GM10248 (cell line): ENCODE results near the gene MED27.
"Not testable (repeated sequence)": the region's sequence is repeated elsewhere in the genome, so short reads cannot be mapped to it uniquely, and the experiment has no call there.

Experiments
- CTCF ChIA-PET: fragments of 300-600 bp; sonication (Branson Sonifier 250); formaldehyde crosslinking; extraction: SDS; loops from one replicate; lab custom pipeline; 2021; ENCODE audit warnings: antibody characterized with exemption; lab: Yijun Ruan, JAX
- POLR2A ChIA-PET: fragments of 350-650 bp; sonication (Branson Sonifier 250); formaldehyde crosslinking; extraction: SDS; loops from one replicate; lab custom pipeline; 2020; ENCODE audit warnings: antibody characterized with exemption; lab: Yijun Ruan, JAX
- DNase-seq: peaks from one replicate; pipeline ENCODE4 v3.0.0; 2012; ENCODE audit errors: extremely low spot score
- TF ChIP-seq, protein P1 (sequence below): IDR thresholded peaks from 2 replicates; pipeline ENCODE4 v1.5.1; 2012; ENCODE audit warnings: mild to moderate bottlenecking, low read depth; ENCODE audit errors: extremely low read depth, missing control alignments, control extremely low read depth

The MED27 gene

DNA sequence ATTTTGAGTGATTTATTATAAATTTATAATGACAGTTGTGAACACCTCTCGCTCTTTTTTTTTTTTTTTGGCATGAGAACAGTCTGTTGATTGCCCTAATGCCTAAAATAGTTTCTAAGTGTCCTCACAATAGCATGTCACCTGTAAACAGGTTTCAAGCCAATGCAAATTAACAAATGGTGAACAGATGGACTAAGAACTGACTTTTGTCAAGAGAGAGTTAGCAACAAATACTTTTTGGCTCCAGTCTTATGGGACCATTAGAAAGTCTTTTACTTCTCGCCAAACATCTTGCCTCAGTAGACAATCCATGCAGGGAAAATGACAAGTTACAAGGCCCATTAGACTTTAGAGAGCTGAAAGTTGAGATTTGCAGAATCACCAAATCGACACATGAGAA is 67.8 kb downstream of the MED27 start:
- ChIA-PET CTCF (interaction anchor here (1.1 kb wide), 1 partner anchor 29 kb away, joined by 3 read pairs; no protein-coding TSS in a partner anchor), POLR2A (no interaction called here)
- DNase-seq: no peak
- TF ChIP-seq, protein P1, sequence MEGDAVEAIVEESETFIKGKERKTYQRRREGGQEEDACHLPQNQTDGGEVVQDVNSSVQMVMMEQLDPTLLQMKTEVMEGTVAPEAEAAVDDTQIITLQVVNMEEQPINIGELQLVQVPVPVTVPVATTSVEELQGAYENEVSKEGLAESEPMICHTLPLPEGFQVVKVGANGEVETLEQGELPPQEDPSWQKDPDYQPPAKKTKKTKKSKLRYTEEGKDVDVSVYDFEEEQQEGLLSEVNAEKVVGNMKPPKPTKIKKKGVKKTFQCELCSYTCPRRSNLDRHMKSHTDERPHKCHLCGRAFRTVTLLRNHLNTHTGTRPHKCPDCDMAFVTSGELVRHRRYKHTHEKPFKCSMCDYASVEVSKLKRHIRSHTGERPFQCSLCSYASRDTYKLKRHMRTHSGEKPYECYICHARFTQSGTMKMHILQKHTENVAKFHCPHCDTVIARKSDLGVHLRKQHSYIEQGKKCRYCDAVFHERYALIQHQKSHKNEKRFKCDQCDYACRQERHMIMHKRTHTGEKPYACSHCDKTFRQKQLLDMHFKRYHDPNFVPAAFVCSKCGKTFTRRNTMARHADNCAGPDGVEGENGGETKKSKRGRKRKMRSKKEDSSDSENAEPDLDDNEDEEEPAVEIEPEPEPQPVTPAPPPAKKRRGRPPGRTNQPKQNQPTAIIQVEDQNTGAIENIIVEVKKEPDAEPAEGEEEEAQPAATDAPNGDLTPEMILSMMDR: no peak

DNA sequence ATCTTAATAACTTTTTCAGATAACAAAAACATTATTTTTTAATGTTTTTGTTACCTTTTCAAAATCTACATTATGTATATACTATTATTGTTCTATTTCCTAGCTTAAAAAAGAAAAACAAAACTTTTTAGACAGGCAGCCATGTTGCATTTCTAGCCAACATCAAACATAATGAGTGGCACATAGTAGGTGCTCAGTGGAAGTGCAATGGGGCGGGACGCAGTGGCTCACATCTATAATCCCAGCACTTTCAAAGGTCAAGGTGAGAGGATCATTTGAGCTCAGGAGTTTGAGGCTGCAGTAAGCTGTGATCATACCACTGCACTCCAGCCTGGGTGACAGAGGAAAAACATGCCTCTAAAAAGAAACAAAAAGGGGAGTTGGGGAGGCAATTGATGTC is 68.4 kb downstream of the MED27 start:
- ChIA-PET CTCF (no interaction called here), POLR2A (no interaction called here)
- DNase-seq: no peak
- TF ChIP-seq, protein P1: no peak

DNA sequence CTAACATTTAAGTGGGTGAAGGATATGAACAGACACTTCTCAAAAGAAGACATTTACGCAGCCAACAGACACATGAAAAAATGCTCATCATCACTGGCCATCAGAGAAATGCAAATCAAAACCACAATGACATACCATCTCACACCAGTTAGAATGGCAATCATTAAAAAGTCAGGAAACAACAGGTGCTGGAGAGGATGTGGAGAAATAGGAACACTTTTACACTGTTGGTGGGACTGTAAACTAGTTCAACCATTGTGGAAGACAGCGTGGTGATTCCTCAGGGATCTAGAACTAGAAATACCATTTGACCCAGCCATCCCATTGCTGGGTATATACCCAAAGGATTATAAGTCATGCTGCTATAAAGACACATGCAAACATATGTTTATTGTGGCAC is 69.5 kb downstream of the MED27 start:
- CTCF ChIA-PET, POLR2A ChIA-PET, DNase-seq: not testable (repeated sequence)

DNA sequence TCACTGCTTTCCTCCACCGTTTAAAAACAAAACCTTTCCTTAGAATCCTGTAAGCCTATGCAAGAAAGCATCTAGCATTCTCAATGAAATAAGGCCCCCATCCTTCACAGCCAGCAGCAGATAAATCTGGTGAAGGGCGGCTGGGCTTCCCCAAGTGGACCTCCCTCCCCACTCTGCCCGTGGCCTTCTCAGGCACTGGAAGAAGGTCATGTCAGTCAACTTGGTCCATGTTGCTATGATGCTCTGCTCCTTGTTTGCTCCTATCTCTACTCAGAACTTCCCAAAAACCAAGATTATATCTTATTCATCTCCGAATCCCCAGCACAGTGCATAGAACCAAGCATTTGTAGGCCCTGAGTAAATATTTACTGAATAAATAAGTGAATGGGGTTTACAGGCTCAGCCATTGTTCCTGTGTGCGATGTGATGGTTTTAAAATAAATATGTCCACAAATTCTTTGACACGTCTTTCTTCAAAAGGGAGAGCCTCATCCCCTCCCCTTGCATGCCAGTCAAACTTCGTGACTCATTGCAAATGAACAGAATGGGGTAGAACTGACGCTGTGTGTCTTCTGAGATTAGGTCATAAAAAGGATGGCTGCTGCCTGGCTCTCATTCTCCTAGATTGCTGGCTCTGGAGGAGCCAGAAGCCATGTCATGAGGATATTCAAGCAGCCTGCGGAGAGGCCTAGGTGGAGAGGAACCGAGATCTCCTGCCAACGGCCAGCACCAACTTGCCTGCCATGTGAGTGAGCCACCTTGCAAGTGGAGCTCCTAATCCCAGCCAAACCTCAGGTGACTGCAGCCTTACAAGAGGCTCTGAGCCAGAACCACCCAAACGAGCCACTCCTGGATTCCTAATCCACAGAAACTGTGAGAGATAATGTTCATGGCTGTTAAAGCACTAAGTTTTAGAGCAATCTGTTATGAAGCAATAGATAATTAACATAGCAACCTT is 70.5 kb downstream of the MED27 start:
- TF ChIP-seq, protein P1: no peak
- CTCF ChIA-PET: no interaction called here
- POLR2A ChIA-PET: no interaction called here
- DNase-seq: no peak

DNA sequence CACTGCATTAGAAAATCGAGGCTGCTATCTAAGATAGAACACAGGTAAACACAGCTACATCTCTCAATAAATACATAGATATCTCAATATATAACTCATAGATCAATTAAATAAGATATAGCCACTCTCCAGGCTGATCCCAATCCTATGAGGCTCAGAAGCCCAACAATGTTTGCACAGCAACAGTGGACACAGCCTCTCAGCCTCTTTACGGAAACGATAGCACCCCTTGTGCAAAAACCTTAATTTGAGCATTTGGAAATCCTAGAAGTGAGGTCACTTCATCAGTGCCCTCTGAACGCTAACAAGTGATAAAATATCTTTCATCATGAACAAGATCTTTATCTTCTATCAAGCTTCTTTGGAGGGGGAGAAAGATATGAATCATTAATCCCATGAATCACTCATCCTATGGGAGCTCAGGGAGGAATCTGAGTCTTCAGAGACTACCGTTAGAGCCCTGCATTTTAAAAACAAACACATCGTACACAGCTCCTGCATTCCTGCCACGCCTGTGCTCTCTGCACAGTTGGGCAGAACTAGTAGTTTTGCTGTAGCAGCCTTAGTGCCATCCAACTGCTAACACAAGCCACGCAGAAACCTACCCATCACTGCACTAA is 71.4 kb downstream of the MED27 start:
- POLR2A ChIA-PET: no interaction called here
- TF ChIP-seq, protein P1: no peak
- DNase-seq: no peak
- CTCF ChIA-PET: interaction anchor here (0.7 kb wide), 1 partner anchor 24 kb away, joined by 4 read pairs; no protein-coding TSS in a partner anchor

DNA sequence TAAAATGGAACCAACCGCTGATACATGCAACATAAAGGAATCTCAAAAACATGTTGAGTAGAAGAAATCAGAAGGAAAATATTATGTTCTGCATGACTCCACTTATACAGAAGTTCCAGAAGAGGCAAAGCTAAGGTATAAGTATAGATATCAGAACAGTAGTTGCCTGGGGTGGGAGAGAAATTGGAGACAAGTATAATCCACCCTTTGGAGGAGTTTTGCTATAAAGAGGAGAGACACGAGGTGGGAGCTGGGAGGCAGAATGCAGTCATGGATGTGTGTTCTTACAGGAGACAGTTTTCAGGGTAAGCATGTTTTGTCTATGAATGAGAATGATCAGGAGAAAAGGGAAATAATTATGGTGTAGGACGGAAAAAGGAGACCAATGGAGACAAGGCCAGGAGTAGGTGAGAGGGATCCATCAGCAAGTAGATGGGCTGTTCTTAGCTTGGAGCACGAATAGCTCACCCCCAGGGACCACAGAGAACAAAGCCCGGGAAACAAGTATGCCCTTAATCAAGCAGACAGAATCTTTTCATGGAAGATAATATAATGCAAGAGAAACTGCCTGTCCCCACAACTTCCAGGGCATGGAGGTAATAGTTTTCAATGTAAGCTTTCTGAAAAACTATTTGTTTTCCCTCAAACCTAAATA is 72.2 kb downstream of the MED27 start:
- no peak for DNase-seq
- POLR2A ChIA-PET: no interaction called here
- TF ChIP-seq, protein P1: no peak
- CTCF ChIA-PET: interaction anchor here (0.7 kb wide), 1 partner anchor 25 kb away, joined by 4 read pairs; no protein-coding TSS in a partner anchor
